GM21528 (cell line): ENCODE results near the gene IGSF11.

Experiments used
- ATAC-seq: cut with Tn5 transposase; IDR thresholded peaks from one replicate; pipeline ENCODE4 v1.9.1; 2021; ENCODE audit warnings: mild to moderate bottlenecking, moderate library complexity; ENCODE audit not compliant: unreplicated experiment, low FRiP score

The IGSF11 gene

GRCh38 chr3:118890206-118890605, 144.4 kb downstream of the IGSF11 start:
- ATAC-seq, result no peak

DNA sequence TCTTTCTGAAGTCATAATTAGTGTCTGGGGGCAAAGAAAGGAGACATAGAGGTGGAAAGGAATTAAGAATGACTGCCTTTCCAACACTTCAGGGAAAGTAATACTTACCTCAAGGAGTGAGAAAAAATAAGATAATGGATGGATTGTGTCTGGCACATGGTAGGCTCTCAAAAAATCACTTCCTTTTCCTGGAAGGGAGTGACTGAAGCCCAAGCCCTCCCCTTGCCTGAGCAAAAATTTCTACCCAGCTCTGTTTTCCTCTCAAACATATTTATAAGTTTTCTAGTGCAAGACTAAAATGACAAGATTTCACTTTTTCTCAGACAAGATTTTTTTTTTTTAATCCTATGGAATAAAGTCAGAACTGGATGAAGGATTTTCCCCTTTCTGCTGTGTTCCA, 145.0 kb downstream of the IGSF11 start:
- ATAC-seq, result no peak

- ATAC-seq, result no peak
These were observed 147.9 kb downstream of the IGSF11 start for GRCh38 chr3:118886708-118887107.

GRCh38 chr3:118884748-118885206, 149.9 kb downstream of the IGSF11 start:
- peak; percentile 77 for ATAC-seq

DNA sequence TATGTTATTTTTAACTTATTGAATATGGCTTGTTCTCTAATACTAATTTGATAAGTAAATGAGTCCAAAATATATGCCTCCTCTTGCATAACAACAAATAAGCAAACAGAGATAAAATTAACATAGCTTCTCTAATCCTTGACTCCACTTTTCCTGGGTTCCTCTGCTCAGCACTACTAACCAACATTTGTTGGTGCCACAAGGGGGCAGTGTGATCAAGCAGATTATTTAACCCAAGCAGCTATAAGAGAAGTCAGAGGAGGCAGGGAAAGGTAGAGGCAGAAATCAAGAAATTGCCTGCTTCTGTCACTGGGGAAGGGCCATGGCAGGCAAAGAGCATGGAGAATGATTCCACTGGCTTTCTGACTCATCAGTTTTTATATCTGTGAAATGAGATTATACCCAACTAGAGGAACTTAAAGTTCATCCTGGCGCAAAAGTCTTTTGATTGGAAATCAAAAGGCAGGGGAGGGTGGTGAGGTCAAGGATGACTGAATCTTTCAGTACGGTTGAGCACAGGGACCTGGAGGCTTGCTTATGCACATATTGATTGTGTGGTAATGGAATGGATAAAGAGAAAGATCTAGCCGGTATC, 152.2 kb downstream of the IGSF11 start:
- peak; percentile 63 for ATAC-seq

DNA sequence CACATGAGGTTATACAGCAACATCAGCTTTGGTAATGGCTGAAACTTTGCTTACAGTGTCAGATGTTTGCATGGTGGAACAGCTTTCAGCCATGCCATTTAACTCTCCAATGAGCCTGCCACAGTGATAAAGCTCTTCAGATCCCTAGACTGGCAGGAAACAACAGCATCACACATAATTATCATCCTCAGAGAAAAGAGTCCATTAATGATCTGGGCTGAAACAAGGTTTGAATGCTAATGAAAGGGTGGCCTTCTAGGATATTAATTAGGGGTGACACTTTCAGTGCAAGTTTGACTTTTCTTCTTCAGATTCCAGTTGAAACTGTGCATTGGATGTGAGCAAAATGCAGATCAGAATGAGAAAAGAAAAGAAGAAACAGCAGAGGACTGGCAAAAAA, 166.6 kb downstream of the IGSF11 start:
- ATAC-seq, result no peak

- ATAC-seq, result peak; percentile 66
These were observed 170.8 kb downstream of the IGSF11 start for GRCh38 chr3:118863731-118864322.

- ATAC-seq, result no peak
These were observed 174.7 kb downstream of the IGSF11 start for GRCh38 chr3:118859950-118860349.

DNA sequence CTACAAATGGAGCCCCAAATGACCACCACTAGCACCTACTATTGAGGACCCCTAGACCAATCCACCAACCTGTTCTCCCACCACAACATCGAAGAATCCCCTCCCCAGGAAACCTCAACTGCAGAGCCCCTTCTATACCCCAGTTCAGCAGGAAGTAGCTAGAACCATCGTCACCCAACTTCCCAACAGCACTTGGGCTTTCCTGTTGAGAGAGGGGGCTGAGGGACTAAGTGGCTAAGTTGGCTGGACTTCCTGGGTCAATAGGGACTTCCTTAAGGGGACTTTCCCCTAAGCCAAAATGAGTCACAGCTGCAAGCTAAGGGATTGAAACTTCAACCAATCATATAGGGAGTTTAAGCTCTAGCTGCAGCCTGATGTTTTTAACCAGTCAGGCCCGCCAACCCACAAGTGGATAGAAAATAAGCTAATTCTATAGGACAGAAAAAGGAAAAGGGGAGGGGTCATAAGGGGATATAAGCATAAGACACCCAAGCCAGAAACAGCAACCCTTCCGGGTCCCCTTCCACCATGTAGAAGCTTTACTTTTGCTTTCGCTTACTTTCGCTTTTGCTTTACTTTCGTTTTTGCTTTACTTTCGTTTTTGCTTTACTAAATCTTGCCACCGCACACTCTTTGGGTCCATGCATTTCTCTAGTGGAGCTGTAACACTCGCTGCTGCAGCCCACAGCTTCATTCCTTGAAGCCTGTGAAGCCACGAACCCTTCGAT, 183.0 kb downstream of the IGSF11 start:
- ATAC-seq, result peak; percentile 77

DNA sequence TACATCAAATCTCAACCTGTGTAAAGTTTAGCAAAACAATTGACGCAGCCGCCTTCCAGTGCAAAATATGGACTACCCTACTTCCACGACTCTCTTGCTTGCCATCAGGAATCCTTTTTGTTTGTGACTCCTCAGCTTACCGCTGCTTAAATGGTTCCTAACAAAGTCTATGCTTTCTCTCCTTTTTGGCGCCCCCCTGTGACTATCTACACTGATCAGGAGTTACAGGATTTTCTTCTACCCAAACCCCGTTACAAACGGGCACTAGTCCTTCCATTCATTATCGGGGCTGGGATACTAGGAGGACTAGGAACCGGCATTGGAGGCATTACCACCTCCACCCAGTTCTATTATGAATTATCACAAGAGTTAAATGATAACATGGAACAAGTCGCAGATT, 184.0 kb downstream of the IGSF11 start:
- ATAC-seq, result no peak
